ENCODE measurements around the gene RPP40.

- no peak for TF ChIP-seq CTCF (IDR thresholded peaks at IDR 0.05)
- TF ChIP-seq POLR2A (IDR thresholded peaks at IDR 0.05) = no peak
Observed at GRCh38 chr6:4950076-4950475, 53.8 kb downstream of the RPP40 start.

All from esophagus squamous epithelium (tissue), 4 donors.